HG02970 (cell line): Measurements from ENCODE around the gene MRPL38.
"Not testable (repeated sequence)": the region's sequence is repeated elsewhere in the genome, so short reads cannot be mapped to it uniquely, and the experiment has no call there.

ENCODE experiments used
- ATAC-seq: cut with Tn5 transposase; IDR thresholded peaks from one replicate; pipeline ENCODE4 v1.9.1; 2021; ENCODE audit warnings: mild to moderate bottlenecking, moderate library complexity, moderate number of reproducible peaks; ENCODE audit not compliant: unreplicated experiment, low FRiP score

MRPL38 gene

GRCh38 chr17:75898065-75898464, 6.6 kb downstream of the MRPL38 start:
- ATAC-seq: no peak

DNA sequence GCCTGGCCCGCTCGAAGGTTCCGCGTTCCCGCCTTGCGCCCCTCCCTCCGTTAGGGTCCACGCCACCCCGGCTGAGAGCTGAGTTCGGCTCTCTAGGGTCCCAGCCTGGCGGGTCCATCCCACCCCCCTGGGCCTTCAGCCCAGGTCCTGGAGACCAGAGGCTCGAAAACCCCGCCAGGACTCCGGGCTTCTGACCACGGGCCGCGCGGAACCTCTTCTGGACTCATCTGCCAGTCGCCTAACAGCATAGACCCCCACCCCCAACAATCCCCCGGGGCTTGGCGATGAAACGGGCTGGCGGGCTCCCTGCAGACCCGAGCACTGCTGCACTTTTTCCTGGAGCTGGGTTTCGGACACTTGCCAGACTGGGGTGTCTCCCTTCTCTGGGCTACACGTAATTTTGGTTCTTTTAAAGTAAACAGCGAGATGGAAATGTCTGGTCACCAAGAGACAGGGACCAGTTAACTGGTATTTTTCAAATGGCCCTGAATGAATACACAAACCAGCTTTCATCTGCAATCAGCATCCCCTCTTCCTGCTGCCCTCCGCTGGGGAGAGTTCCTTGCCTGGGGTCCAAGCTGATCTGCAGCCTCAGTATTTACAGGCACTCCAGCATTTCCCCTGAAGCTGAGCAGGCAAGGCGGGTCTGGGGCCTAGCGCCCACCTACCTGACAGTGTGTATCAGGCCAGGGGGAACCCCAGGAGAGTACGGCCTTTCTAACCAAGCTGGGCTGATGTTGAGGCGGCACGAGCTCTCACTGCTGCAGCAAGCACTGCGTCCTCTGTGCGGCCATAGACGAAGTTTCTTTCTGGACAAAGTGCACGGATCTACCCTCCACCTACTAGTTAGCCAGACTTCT, 7.3 kb downstream of the MRPL38 start:
- ATAC-seq: no peak

DNA sequence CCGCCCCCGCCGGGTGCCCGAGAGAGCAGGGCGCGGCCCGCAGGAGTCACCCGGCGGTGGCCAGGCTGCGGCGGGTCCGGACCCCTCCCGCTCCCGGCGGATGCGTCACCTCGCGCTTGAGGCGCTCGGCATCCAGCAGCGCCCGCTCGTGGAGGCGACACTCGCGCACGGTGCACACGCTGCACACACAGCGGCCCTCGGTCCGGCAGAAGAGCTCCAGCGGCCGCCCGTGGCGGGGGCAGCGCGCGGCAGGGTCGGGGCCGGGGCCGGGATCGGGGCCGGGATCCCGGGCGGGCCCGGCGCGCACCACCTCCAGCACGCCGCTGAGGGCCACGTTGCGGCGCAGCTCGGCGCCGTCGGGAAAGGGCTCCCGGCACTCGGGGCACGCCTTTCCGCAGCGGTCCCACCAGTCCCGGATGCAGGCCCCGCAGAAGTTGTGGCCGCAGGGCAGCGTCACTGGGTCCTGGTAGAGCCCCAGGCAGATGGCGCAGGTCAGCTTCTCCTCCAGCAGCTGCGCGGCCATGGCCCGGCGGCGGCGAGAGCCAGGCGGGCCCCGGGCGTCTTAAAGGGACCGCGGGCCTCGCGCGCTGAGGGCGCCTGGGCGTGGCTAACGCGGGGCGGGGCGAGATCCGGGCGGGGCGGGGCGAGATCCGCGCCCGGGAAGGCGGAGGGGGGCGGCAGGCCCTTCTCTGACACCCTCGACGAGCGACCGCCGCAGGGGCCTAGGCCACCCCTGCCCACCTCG, 8.1 kb downstream of the MRPL38 start, which contains the start of gene TRIM65:
Gene TRIM65 (minus strand): TSS at position 537 of the 745 bp plus-strand sequence. CDS start 14 bp downstream, at position 523.
- peak; percentile 47 for ATAC-seq

DNA sequence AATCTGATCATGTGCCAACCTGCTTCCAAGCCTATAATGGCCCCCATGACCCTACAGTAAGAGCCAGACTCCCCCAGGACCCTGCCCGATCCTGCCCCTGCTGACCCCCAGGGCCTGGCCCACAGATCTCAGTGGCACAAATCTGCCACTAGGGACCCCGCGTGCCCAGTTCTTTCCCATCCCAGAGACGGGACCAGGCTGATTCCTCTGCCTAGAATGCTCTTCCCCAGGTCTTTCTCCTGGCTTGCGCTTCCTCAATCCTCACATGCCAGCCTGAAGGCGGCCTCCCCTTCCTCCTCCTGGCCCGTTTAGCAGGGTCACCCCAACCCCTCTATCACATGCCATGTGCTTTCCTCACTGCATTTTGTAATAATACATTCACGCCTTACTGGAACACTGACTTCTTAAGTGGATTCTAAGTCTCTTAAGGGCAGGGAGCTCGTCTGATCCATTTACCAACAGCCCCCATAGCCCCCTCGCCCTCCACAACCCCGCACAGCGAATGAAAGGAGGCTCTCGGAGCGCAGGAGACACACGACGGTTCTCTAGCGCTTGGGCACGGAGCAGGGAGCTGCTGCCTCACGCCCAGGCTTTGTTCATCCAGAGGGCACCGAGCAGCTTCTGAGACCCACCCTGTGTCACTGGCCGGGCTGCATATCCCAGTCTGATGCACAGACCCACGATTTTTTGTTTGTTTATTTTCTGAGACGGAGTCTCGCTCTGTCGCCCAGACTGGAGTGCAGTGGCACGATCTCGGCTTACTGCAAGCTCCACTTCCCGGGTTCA, 9.1 kb downstream of the MRPL38 start:
- ATAC-seq: no peak

- no peak for ATAC-seq
Measured at GRCh38 chr17:75894049-75894733, 10.5 kb downstream of the MRPL38 start.

DNA sequence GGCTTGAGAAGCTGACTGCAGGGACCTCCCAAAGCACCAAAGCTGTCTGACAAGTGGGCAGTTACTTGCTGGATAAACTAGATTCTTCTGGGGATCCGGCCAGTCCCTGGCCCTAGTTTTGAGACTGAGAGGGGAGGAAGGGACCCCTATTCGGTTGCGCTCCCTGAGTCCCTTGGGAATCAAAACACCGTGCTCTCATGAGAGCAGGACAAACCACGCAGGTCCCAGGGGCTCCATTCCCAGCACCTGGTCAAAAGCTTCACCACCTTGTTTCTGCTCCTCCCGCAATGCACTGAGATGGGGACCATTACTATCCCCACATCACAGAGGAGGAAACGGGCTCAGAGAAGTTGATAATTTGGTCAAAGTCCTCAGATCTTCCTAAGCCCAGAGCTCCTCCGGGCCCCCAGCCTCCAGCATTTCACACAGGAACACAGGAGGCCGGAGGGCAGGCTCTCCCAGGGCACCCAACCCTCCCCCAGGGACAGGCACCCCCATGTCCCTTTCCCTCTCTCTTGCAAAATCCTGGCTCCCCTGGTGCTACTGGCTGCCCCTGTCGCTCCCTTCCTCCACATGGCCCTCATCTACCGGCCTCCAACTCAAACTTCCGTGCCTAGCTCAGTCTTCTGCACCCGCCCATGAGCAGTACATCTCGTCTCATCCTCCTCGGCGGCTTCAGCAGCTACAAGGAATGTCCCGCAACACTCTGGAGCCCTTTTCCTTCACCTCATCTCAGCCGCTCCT, 11.2 kb downstream of the MRPL38 start:
- ATAC-seq: no peak

DNA sequence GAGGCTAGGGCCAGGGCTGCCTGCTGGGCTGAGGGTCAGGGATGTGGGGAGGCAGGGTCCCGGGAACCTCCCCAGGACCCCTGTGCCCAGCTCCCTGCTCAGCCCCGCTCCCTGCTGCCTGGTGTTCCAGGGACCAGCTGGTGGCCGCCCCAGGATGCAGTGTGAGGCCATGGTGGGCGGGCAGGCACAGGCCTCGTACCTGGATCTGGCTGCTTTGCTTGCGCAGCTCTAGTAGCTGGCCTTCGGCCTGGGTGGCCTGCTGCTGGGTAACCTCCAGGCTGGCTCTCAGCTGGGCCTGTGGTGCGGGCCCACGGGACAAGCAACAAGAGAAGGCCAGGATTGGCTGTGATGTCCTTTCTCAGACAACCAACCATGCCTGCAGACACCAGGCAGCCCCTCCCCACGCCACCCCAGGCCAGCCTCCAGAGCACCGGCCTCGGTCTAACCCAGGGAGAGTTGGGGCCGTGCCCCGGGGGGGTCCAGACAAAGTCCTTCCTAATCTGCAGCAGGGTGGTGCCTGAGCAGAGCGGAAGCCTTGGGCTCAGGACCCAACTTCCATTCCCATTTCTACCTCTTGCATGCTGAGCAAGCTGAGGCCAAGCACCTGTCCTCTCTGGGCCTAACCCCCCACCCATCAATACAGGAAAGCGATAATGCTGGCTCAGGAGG, 12.0 kb downstream of the MRPL38 start:
- ATAC-seq: no peak

GRCh38 chr17:75891605-75892555, 12.8 kb downstream of the MRPL38 start:
- ATAC-seq: no peak

GRCh38 chr17:75891022-75891604, 13.6 kb downstream of the MRPL38 start:
- no peak for ATAC-seq

GRCh38 chr17:75889454-75889853, 15.2 kb downstream of the MRPL38 start:
- no peak for ATAC-seq

- ATAC-seq: no peak
Measured at GRCh38 chr17:75888484-75888883, 16.2 kb downstream of the MRPL38 start.

DNA sequence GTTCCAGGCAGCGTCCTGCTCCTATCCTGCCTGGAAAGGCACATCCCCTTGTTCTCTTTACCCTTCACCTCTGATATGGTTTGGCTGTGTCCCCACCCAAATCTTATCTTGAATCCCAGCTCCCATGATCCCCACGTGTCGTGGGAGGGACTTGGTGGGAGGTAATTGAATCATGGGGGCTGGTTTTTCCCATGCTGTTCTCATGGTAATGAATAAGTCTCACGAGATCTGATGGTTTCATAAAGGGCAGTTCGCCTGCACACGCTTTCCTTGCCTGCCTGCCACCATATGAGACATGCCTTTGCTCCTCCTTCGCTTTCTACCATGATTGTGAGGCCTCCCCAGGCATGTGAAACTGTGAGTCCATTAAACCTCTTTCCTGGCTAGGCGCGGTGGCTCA, 18.8 kb downstream of the MRPL38 start:
- not testable (repeated sequence) for ATAC-seq

DNA sequence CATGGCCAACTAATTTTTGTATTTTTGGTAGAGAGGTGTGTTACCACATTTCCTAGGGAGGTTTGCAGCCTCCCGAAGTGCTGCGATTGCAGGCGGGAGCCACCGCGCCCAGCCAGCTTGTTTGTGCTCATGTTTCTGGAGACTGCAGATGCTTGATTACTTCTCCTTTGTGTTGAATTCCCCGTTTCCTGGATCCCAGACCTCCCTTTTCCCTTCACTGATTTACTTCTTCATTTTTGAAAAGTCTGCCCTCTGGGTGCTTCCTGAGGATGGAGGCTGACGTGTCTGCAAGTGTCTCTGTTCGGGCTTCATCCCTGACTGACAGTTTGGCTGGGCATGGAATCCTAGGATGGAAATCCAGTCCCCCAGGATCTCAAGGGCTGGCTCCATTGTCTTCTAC, 19.3 kb downstream of the MRPL38 start:
- ATAC-seq: no peak

GRCh38 chr17:75881678-75882454, 22.8 kb downstream of the MRPL38 start:
- no peak for ATAC-seq

DNA sequence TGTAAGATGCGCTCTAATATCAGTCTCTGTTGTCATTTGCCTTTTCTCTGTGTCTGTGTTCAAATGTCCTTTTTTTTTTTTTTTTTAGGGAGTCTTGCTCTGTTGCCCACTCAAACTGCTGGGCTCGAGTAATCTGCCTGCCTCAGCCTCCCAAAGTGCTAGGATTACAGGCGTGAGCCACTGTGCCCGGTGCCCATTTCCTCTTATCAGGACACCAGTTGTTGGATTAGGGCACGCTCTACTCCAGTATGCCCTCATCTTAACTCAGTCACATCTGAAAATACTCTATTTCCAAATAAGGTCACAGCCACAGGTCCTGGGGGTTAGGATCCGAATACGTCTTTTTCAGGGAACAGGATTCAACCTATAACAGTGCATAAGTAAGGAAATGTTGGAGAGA, 24.4 kb downstream of the MRPL38 start:
- ATAC-seq: no peak

DNA sequence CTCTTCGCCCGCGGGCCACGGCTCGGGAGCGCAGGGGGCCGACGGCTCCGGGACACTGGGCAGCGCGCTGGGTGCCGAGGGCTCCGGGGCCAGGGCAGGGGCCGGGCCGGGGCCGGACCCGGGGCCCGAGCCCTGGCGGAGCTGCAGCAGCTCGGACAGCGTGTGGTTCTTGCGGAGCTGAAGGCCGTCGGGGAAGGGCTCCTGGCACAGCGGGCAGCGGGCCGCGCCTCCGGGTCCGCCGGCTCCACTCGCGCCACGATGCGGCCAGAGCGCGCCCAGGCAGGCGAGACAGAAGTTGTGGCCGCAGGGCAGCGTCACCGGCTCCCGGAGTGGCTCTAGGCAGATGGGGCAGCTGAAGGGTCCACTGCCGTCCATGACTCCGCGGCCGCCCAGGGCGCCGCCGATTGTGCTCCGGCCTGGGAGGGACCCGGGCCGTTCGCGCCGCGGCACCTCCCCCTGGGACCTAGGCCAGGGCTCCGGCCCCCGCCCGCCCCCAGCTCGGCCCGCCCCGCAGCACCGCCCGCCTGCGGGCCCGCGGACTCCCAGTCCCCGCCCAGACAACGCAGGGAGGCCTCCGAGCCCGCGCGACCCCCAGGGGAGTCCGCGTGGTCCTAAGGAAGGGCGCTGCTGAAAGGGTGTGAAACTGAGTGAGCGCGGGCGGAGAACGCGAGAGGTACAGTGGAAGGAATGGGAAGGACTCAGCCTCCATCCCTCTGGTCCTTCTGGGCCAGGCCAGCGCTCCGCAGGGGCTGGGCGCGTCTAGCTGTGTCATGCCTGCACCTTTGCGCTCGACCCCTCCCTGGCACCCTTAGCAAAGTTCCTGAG, 26.3 kb downstream of the MRPL38 start, which contains the start of gene TRIM47:
Gene TRIM47 (minus strand): TSS at position 408 of the 825 bp plus-strand sequence. CDS start 33 bp downstream, at position 375.
- ATAC-seq: peak; percentile 20
